K562 (cell line): ENCODE measurements around the gene CABP7. TPM values are rescaled to one million over a fixed set of nuclear protein-coding genes. Genes with fewer than 3 reads are reported as not detected.

ENCODE experiments used
- ASH1L ChIP-seq: fragments of 450-650 bp; IDR thresholded peaks from 2 replicates; pipeline ENCODE4 v1.6.1; 2018; ENCODE audit warnings: borderline replicate concordance, mild to moderate bottlenecking, low read depth; ENCODE audit not compliant: partially characterized antibody
- CHD1 ChIP-seq: fragments of 200-600 bp; sonication (generic); IDR thresholded peaks from one replicate; pipeline ENCODE4 v1.6.1; 2012; ENCODE audit warnings: mild to moderate bottlenecking, moderate library complexity, low read length, inconsistent platforms
- CHD2 ChIP-seq: IDR thresholded peaks from 2 replicates; pipeline ENCODE4 v1.6.1; 2011; ENCODE audit warnings: low read depth, low read length
- KLF1 ChIP-seq: fragments of 450-650 bp; IDR thresholded peaks from 2 replicates; pipeline ENCODE4 v1.6.1; 2016; ENCODE audit warnings: missing genetic modification characterization, missing compliant biosample characterization
- POLR3A ChIP-seq: IDR thresholded peaks from 2 replicates; pipeline ENCODE4 v1.6.1; 2011; ENCODE audit warnings: borderline replicate concordance, mild to moderate bottlenecking, moderate library complexity; ENCODE audit not compliant: insufficient read length, insufficient read depth; ENCODE audit errors: extremely low read depth
- RAD51 ChIP-seq: fragments of 450-650 bp; IDR thresholded peaks from 2 replicates; pipeline ENCODE4 v1.7.1; 2016; ENCODE audit warnings: low read depth, mild to moderate bottlenecking, borderline replicate concordance
- SMAD4 ChIP-seq: fragments of 250-450 bp; sonication (Bioruptor Pico); conservative IDR thresholded peaks from 2 replicates; pipeline ENCODE4 v1.8.0; 2021; ENCODE audit warnings: inconsistent platforms, mild to moderate bottlenecking, moderate library complexity
- ZSCAN29 ChIP-seq: fragments of 450-650 bp; IDR thresholded peaks from 2 replicates; pipeline ENCODE4 v1.6.1; 2017
- polyA plus RNA-seq, 8 experiments: library from polyadenylated mRNA; depleted of rRNA in 4 of 8; stranded (reverse) in 5 of 8; unstranded in 3 of 8; fragments of >200 nt; fragmentation: Nextera tagmentation in 2 of 8; fragmentation: Illumina TruSeq in 1 of 8; extraction: Ambion mirVana in 2 of 8; extraction: Trizol in 1 of 8; gene quantifications; 2 replicates each; pipeline versions ENCODE4 v1.2.1 to v1.2.3, GENCODE V29; 2011 to 2014; ENCODE audit warnings: inconsistent platforms in 1 of 8, missing spikeins in 1 of 8
- total RNA-seq, 7 experiments: library from RNA; depleted of rRNA in 6 of 7; stranded (reverse); fragments of >200 nt in 6 of 7; fragmentation: Illumina TruSeq in 2 of 7; extraction: Trizol in 2 of 7; gene quantifications; 2 replicates each; pipeline versions ENCODE4 v1.2.1 to v1.2.3, GENCODE V29; 2011 to 2021; ENCODE audit warnings: low replicate concordance in 1 of 7
- TF ChIP-seq, protein P1 (sequence below): sonication (generic); formaldehyde crosslinking; IDR thresholded peaks from 2 replicates; pipeline ENCODE4 v1.9.0; 2022; ENCODE audit warnings: mild to moderate bottlenecking, missing genetic modification reagents
- TF ChIP-seq, protein P2 (sequence below), 2 experiments: fragments of 450-650 bp; IDR thresholded peaks; 2 replicates each; pipeline ENCODE4 v1.6.1; 2016

Gene CABP7
- total and polyA plus RNA-seq, 9 of the 15 experiments (the other 6 are each of a cell fraction or from before 2014, with no cell fraction given), result not detected

DNA sequence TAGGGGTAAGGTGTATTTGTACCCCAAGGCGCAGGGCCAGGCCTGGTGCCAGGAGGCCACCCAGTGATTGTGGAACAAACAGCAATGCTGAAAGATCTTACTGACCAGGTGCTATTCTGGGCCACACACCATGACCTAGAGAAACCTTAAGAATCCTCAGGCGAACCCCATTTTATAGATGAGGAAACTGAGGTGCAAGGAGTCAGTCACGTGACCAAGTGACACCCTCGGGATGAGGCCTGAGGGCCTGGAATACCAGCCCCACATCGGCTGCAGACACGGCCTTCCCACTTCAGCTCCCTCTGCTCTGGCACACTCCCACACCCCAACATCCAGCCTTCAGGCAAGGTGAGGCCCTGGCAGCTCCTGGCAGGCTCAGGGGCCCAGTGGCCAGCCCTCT is 13.1 kb downstream of the CABP7 start (continued):
- TF ChIP-seq RAD51, result peak; percentile 18; the same call in 1 of the 2 replicates
- no peak for TF ChIP-seq ZSCAN29
- TF ChIP-seq ASH1L, result no peak
- TF ChIP-seq, protein P1, sequence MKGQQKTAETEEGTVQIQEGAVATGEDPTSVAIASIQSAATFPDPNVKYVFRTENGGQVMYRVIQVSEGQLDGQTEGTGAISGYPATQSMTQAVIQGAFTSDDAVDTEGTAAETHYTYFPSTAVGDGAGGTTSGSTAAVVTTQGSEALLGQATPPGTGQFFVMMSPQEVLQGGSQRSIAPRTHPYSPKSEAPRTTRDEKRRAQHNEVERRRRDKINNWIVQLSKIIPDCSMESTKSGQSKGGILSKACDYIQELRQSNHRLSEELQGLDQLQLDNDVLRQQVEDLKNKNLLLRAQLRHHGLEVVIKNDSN, result peak; percentile 41; the same call in 1 of the 2 replicates
- TF ChIP-seq, protein P2, sequence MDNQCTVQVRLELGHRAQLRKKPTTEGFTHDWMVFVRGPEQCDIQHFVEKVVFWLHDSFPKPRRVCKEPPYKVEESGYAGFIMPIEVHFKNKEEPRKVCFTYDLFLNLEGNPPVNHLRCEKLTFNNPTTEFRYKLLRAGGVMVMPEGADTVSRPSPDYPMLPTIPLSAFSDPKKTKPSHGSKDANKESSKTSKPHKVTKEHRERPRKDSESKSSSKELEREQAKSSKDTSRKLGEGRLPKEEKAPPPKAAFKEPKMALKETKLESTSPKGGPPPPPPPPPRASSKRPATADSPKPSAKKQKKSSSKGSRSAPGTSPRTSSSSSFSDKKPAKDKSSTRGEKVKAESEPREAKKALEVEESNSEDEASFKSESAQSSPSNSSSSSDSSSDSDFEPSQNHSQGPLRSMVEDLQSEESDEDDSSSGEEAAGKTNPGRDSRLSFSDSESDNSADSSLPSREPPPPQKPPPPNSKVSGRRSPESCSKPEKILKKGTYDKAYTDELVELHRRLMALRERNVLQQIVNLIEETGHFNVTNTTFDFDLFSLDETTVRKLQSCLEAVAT (IDR thresholded peaks at IDR 0.05), result no peak
- no peak for TF ChIP-seq POLR3A
- TF ChIP-seq SMAD4 (CRISPR knock-in tag), result no peak
- no peak for TF ChIP-seq KLF1 (tag)
- no peak for TF ChIP-seq CHD1
- no peak for TF ChIP-seq CHD2
- TF ChIP-seq, all 486 proteins: peak for 3
